Subcutaneous adipose tissue (tissue), 4 donors: ENCODE measurements around the gene TCP10L. TPM values are rescaled to one million over a fixed set of nuclear protein-coding genes. Genes with fewer than 3 reads are reported as not detected.

Experiments
- total RNA-seq, 4 donors: library from RNA; depleted of rRNA; stranded (reverse); fragments of >200 nt; gene quantifications; one replicate each; pipeline ENCODE4 v1.1.0, GENCODE V29; 2016
- TF ChIP-seq, protein P1 (sequence below): fragments of 450-650 bp; IDR thresholded peaks from one replicate; pipeline ENCODE4 v1.5.1; 2016; ENCODE audit warnings: low read depth, mild to moderate bottlenecking, control low read depth, antibody characterized with exemption, moderate library complexity

TCP10L gene
- total RNA-seq, 4 donors from 2014 or later = not detected

DNA sequence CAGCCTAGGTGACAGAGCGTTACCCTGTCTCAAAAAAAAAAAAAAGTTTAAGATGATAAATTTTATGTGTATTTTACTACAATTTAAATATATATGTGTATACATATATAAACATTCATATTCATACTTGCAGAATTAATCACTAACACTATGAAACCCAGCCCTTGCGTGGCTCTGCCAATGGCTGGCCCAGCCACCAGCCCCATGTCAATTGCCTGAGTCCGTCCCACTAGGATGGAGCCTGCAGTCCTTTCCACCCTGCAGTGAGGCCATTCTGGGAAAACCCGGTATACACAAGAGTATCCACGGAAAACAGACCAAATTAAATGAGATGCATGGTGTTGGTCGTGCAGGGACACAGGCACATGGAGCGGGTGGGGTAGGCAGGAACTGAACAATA lies 49.7 kb downstream of the TCP10L start:
- TF ChIP-seq, protein P1, sequence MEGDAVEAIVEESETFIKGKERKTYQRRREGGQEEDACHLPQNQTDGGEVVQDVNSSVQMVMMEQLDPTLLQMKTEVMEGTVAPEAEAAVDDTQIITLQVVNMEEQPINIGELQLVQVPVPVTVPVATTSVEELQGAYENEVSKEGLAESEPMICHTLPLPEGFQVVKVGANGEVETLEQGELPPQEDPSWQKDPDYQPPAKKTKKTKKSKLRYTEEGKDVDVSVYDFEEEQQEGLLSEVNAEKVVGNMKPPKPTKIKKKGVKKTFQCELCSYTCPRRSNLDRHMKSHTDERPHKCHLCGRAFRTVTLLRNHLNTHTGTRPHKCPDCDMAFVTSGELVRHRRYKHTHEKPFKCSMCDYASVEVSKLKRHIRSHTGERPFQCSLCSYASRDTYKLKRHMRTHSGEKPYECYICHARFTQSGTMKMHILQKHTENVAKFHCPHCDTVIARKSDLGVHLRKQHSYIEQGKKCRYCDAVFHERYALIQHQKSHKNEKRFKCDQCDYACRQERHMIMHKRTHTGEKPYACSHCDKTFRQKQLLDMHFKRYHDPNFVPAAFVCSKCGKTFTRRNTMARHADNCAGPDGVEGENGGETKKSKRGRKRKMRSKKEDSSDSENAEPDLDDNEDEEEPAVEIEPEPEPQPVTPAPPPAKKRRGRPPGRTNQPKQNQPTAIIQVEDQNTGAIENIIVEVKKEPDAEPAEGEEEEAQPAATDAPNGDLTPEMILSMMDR = no peak

DNA sequence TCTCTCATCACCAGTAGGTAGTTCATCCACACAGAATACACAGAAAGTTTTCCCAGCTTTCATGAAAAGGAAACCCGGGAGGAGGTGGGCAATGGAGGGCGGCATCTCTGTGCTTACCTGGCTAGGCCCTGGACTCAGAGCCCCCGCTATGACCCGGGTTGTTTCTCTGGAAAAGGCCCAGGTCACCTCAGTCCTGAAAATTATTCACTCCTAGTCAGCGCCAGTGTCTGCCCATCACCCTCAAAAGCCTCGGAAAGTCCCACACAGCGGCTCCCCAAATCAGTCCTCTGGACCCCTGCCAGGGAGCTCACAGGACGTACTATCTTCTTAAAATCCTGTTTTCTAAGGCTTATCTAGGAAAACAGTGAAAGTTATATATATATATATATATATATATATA lies 51.2 kb downstream of the TCP10L start:
- TF ChIP-seq, protein P1 = no peak

DNA sequence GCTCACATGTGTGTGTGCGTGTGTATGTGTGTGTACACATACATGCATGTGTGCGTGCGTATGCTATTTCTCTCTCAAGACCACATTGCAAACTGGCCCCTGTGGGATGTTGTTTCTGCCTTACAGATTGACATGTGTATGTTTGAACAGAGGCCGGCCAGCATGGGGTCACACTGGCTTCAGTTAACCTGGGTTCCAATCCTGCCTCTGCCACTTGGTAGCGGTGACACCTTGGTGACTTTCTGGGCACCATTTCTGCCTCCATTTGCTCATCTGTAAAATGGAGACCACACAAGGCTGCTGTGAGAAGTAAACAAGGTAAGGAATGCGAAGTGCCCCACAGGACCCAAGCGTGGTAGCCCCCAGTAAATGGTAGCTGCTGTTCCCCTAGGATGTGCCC lies 51.7 kb downstream of the TCP10L start:
- TF ChIP-seq, protein P1 = no peak

DNA sequence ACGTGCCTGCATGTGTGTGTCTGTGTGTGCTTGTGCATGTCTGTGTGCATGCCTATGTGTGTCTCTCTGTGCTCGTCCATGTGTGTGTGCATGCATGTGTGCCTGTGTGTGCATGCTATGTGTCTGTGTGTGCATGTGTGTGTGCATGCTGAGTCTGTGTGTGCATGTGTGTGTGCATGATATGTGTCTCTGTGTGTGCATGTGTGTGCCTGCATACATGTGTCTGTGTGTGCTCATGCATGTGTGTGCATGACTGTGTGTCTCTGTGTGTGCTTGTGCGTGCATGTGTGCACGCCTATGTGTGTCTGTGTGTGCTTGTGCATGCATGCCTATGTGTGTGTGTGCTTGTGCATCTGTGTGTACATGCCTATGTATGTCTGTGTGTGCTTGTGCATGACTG lies 52.3 kb downstream of the TCP10L start:
- TF ChIP-seq, protein P1 = no peak

DNA sequence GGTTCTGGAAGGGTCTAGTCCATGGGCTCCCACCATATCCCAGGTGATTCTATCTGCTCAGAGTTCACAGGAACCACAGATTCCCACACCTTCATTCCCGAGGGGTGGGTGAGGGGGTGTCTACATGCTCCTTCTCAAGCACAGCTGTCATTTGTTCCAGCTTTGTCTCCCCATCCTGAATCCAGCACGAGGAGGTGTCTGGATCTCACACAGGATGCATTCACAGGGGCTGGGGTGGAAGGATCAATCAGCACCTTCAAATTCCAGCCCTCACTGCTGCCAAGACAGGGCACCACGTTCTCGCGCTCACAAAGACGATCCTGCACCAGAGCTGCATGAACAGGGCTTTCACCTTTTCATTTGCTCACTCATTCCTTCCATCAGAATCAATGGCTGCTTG lies 52.7 kb downstream of the TCP10L start:
- TF ChIP-seq, protein P1 = no peak

DNA sequence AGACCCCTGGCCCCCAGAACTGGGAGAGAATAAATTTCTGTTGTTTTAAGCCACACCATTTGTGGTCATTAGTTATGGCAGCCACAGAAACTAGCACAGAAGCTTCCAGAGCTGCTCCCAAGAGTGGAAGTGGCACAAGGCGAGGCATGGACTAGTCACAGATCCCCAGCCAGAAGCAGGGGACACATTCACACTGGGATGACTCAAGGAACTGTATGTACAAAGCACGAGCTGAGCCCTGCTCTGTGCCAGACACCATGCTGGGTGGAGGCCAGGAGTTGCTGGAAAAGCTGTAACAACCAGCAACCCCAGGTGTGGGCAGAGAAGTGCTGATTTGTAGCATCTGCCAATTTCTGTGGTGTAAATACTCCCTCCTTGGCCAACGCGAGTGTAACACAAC lies 55.6 kb downstream of the TCP10L start:
- TF ChIP-seq, protein P1 = no peak

DNA sequence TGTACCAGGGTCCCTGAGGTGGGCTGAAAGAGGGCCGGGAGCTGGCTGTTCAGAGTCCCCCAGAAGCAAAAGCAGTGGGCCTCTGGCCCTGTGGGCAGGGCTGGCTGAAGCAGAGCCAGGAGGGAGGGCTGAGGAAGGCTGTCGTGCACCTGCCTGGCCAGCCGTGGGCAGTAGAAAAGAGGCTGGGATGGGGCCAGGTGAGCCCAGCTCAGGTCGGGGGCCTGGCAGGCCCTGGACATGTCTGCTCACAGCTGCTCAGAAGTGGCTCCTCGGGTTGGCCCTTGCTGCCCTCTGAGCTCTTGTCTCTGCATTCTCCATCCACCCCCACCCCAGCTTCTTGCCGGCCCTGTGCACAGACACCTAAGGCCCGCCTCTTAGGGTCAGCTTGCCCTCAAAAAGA lies 60.0 kb downstream of the TCP10L start:
- TF ChIP-seq, protein P1 = no peak
